ENCODE measurements around the gene ADNP. TPM values are rescaled to one million over a fixed set of nuclear protein-coding genes. Genes with fewer than 3 reads are reported as not detected.
A peak's percentile ranks its signal among the peaks of the same experiment; 100 is the strongest.

The ADNP gene
- total RNA-seq, 5 donors from 2014 or later (not counting 1 experiment from before 2014, with no cell fraction given): 57.4 to 66.8 (median 61.7) TPM

GRCh38 chr20:50855498-50856474 is 75.5 kb downstream of the ADNP start:
- Mint-ChIP-seq H3K27me3 (no peaks in the 10 kb centered on the region), H3K36me3 (peaks cover 10% of the 10 kb centered on the region), H3K4me1 (peaks cover 0 to 2% (median 2%) of the 10 kb centered on the region in 3 donors), H3K27ac (no peak overlapping the region), H3K9me3 (no peaks in the 10 kb centered on the region), H3K4me3 (no peak overlapping the region)
- no peak for DNase-seq
- Histone ChIP-seq H3K36me3 (ENCODE audit: control insufficient read depth in 2 of 2, extremely low read depth in 1 of 2, insufficient read depth in 1 of 2, low read length in 1 of 2) (peaks cover 0 to 2% of the 10 kb centered on the region in 2 donors), H3K9me3 (no peaks in the 10 kb centered on the region), H3K27ac (ENCODE audit: low read length) (no peak overlapping the region), H3K4me1 (ENCODE audit: control insufficient read depth in 1 of 2, extremely low read depth in 1 of 2, insufficient read depth in 2 of 2, low read length in 2 of 2) (no peaks in the 10 kb centered on the region), H3K27me3 (replicated peaks in 1 of 2; ENCODE audit: control insufficient read depth in 2 of 2, extremely low read depth in 1 of 2, insufficient read depth in 2 of 2, low read length in 1 of 2) (no peaks in the 10 kb centered on the region), H3K4me3 (ENCODE audit: control insufficient read depth in 1 of 2, extremely low read depth in 1 of 2, low read length in 1 of 2) (no peak overlapping the region)
- ChIA-PET CTCF (interaction anchor here (0.6 kb wide), 2 partner anchors 9 to 106 kb away, joined by 3 to 4 read pairs; no protein-coding TSS in a partner anchor), POLR2A (no interaction called here)
- ATAC-seq (replicated peaks in 1 of 4): no peak
- 88% methylated on average over 19 of the region's 23 CpGs for WGBS (ENCODE audit: insufficient coverage)

GRCh38 chr20:50854506-50855249 is 76.6 kb downstream of the ADNP start:
- ChIA-PET CTCF (no interaction called here), POLR2A (no interaction called here)
- no peak overlapping the region for H3K27ac ChIP-seq (ENCODE audit: low read length)
- WGBS (ENCODE audit: insufficient coverage): 89% methylated on average over 14 of the region's 18 CpGs
- H3K36me3 ChIP-seq (ENCODE audit: control insufficient read depth in 2 of 2, extremely low read depth in 1 of 2, insufficient read depth in 1 of 2, low read length in 1 of 2): peaks cover 0 to 2% of the 10 kb centered on the region in 2 donors
- DNase-seq (no peak), ATAC-seq (replicated peaks in 1 of 4) (no peak)
- no peaks in the 10 kb centered on the region for H3K27me3 ChIP-seq (replicated peaks in 1 of 2; ENCODE audit: control insufficient read depth in 2 of 2, extremely low read depth in 1 of 2, insufficient read depth in 2 of 2, low read length in 1 of 2)
- H3K4me1 Mint-ChIP-seq: peaks cover 0 to 11% (median 6%) of the 10 kb centered on the region in 3 donors
- H3K9me3 Mint-ChIP-seq: no peaks in the 10 kb centered on the region
- no peak overlapping the region for H3K4me3 Mint-ChIP-seq
- peaks cover 0 to 3% of the 10 kb centered on the region in 2 experiments for H3K4me1 ChIP-seq (ENCODE audit: control insufficient read depth in 1 of 2, extremely low read depth in 1 of 2, insufficient read depth in 2 of 2, low read length in 2 of 2)
- no peak overlapping the region for H3K27ac Mint-ChIP-seq
- H3K36me3 Mint-ChIP-seq: peaks cover 10% of the 10 kb centered on the region
- H3K9me3 ChIP-seq: no peaks in the 10 kb centered on the region
- no peaks in the 10 kb centered on the region for H3K27me3 Mint-ChIP-seq
- H3K4me3 ChIP-seq (ENCODE audit: control insufficient read depth in 1 of 2, extremely low read depth in 1 of 2, low read length in 1 of 2): no peak overlapping the region

GRCh38 chr20:50852085-50852484 is 79.2 kb downstream of the ADNP start:
- H3K27ac ChIP-seq (ENCODE audit: low read length): no peak overlapping the region
- H3K4me1 Mint-ChIP-seq: peaks cover 0 to 23% (median 6%) of the 10 kb centered on the region in 3 donors
- ATAC-seq (replicated peaks in 1 of 4) (no peak), DNase-seq (no peak)
- peaks cover 10% of the 10 kb centered on the region for H3K36me3 Mint-ChIP-seq
- no peak overlapping the region for H3K27ac Mint-ChIP-seq
- ChIA-PET CTCF (no interaction called here), POLR2A (no interaction called here)
- H3K4me1 ChIP-seq (ENCODE audit: control insufficient read depth in 1 of 2, extremely low read depth in 1 of 2, insufficient read depth in 2 of 2, low read length in 2 of 2): peaks cover 0 to 3% of the 10 kb centered on the region in 2 experiments
- H3K27me3 Mint-ChIP-seq: no peaks in the 10 kb centered on the region
- no peak overlapping the region for H3K4me3 ChIP-seq (ENCODE audit: control insufficient read depth in 1 of 2, extremely low read depth in 1 of 2, low read length in 1 of 2)
- peaks cover 0 to 2% of the 10 kb centered on the region in 2 donors for H3K36me3 ChIP-seq (ENCODE audit: control insufficient read depth in 2 of 2, extremely low read depth in 1 of 2, insufficient read depth in 1 of 2, low read length in 1 of 2)
- H3K9me3 ChIP-seq: no peaks in the 10 kb centered on the region
- WGBS (ENCODE audit: insufficient coverage): 95% methylated on average over 5 of the region's 9 CpGs
- no peaks in the 10 kb centered on the region for H3K9me3 Mint-ChIP-seq
- H3K4me3 Mint-ChIP-seq: no peak overlapping the region
- no peaks in the 10 kb centered on the region for H3K27me3 ChIP-seq (replicated peaks in 1 of 2; ENCODE audit: control insufficient read depth in 2 of 2, extremely low read depth in 1 of 2, insufficient read depth in 2 of 2, low read length in 1 of 2)

- peak overlapping the region in 1 of 2 donors; percentile 66 for H3K27ac Mint-ChIP-seq
- 70% methylated on average over 2 of the region's 13 CpGs for WGBS (ENCODE audit: insufficient coverage)
- ATAC-seq (replicated peaks in 1 of 4) (peak in 2 of 4 experiments; percentile 37 to 38), DNase-seq (peak in 1 of 35 experiments; percentile 9)
- peaks cover 0 to 23% (median 6%) of the 10 kb centered on the region in 3 donors for H3K4me1 Mint-ChIP-seq
- no peaks in the 10 kb centered on the region for H3K9me3 Mint-ChIP-seq
- CTCF ChIA-PET: no interaction called here
- peaks cover 0 to 2% of the 10 kb centered on the region in 2 donors for H3K36me3 ChIP-seq (ENCODE audit: control insufficient read depth in 2 of 2, extremely low read depth in 1 of 2, insufficient read depth in 1 of 2, low read length in 1 of 2)
- no peaks in the 10 kb centered on the region for H3K9me3 ChIP-seq
- H3K27me3 Mint-ChIP-seq: no peaks in the 10 kb centered on the region
- H3K36me3 Mint-ChIP-seq: peaks cover 11% of the 10 kb centered on the region
- no peak overlapping the region for H3K27ac ChIP-seq (ENCODE audit: low read length)
- H3K4me3 Mint-ChIP-seq: no peak overlapping the region
- H3K4me3 ChIP-seq (ENCODE audit: control insufficient read depth in 1 of 2, extremely low read depth in 1 of 2, low read length in 1 of 2): no peak overlapping the region
- POLR2A ChIA-PET: no interaction called here
- no peaks in the 10 kb centered on the region for H3K27me3 ChIP-seq (replicated peaks in 1 of 2; ENCODE audit: control insufficient read depth in 2 of 2, extremely low read depth in 1 of 2, insufficient read depth in 2 of 2, low read length in 1 of 2)
- peaks cover 0 to 3% of the 10 kb centered on the region in 2 experiments for H3K4me1 ChIP-seq (ENCODE audit: control insufficient read depth in 1 of 2, extremely low read depth in 1 of 2, insufficient read depth in 2 of 2, low read length in 2 of 2)
Measured at GRCh38 chr20:50850721-50851286, 80.4 kb downstream of the ADNP start.

GRCh38 chr20:50848846-50849673 is 82.2 kb downstream of the ADNP start:
- H3K27ac Mint-ChIP-seq: no peak overlapping the region
- ChIA-PET POLR2A (no interaction called here), CTCF (interaction anchor here in 1 of 2 donors (1.1 to 1.6 kb wide), 2 partner anchors 56 to 80 kb away, joined by 3 read pairs; no protein-coding TSS in a partner anchor)
- no peak overlapping the region for H3K27ac ChIP-seq (ENCODE audit: low read length)
- no peaks in the 10 kb centered on the region for H3K27me3 Mint-ChIP-seq
- ATAC-seq (replicated peaks in 1 of 4): no peak
- no peak overlapping the region for H3K4me3 ChIP-seq (ENCODE audit: control insufficient read depth in 1 of 2, extremely low read depth in 1 of 2, low read length in 1 of 2)
- peaks cover 0 to 15% of the 10 kb centered on the region in 2 experiments for H3K4me1 ChIP-seq (ENCODE audit: control insufficient read depth in 1 of 2, extremely low read depth in 1 of 2, insufficient read depth in 2 of 2, low read length in 2 of 2)
- WGBS (ENCODE audit: insufficient coverage): 81% methylated on average over 15 of the region's 18 CpGs
- no peaks in the 10 kb centered on the region for H3K9me3 Mint-ChIP-seq
- no peaks in the 10 kb centered on the region for H3K27me3 ChIP-seq (replicated peaks in 1 of 2; ENCODE audit: control insufficient read depth in 2 of 2, extremely low read depth in 1 of 2, insufficient read depth in 2 of 2, low read length in 1 of 2)
- H3K9me3 ChIP-seq: no peaks in the 10 kb centered on the region
- H3K4me1 Mint-ChIP-seq: peaks cover 0 to 30% (median 13%) of the 10 kb centered on the region in 3 donors
- H3K36me3 ChIP-seq (ENCODE audit: control insufficient read depth in 2 of 2, extremely low read depth in 1 of 2, insufficient read depth in 1 of 2, low read length in 1 of 2): peaks cover 0 to 6% of the 10 kb centered on the region in 2 donors
- no peak for DNase-seq
- H3K4me3 Mint-ChIP-seq: no peak overlapping the region
- H3K36me3 Mint-ChIP-seq: peaks cover 3% of the 10 kb centered on the region

Measured in T-cell (primary cell).